Trophoblast cell (in vitro differentiated cells and primary cell): ENCODE results near the gene EFNA5.

ENCODE experiments used
- DNase-seq, 2 donors: peaks; one replicate each; pipeline ENCODE4 v3.0.0-alpha.2; 2016
- H2AFZ ChIP-seq: 2 replicates; pipeline ENCODE4 v1.6.1; 2013; ENCODE audit warnings: low read length, moderate library complexity, mild to moderate bottlenecking; ENCODE audit not compliant: insufficient read depth, poor library complexity
- H2AK5ac ChIP-seq: 2 replicates; pipeline ENCODE4 v1.6.1; 2013; ENCODE audit warnings: mild to moderate bottlenecking, low read length
- H2BK120ac ChIP-seq: 2 replicates; pipeline ENCODE4 v1.6.1; 2013; ENCODE audit warnings: low read length, mild to moderate bottlenecking, moderate library complexity; ENCODE audit not compliant: insufficient read depth, poor library complexity
- H2BK12ac ChIP-seq: 2 replicates; pipeline ENCODE4 v1.6.1; 2013; ENCODE audit warnings: mild to moderate bottlenecking, low read length, moderate library complexity
- H2BK5ac ChIP-seq: 2 replicates; pipeline ENCODE4 v1.6.1; 2013; ENCODE audit warnings: low read length, low read depth, moderate library complexity, mild to moderate bottlenecking; ENCODE audit not compliant: poor library complexity
- H3K14ac ChIP-seq: 2 replicates; pipeline ENCODE4 v1.6.1; 2013; ENCODE audit warnings: mild to moderate bottlenecking, low read length
- H3K18ac ChIP-seq: 2 replicates; pipeline ENCODE4 v1.6.1; 2013; ENCODE audit warnings: mild to moderate bottlenecking, low read length
- H3K23ac ChIP-seq: 2 replicates; pipeline ENCODE4 v1.6.1; 2013; ENCODE audit warnings: low read length
- H3K27ac ChIP-seq: 2 replicates; pipeline ENCODE4 v1.5.1; 2013; ENCODE audit warnings: low read depth, mild to moderate bottlenecking, inconsistent platforms, low read length, moderate library complexity
- H3K27me3 ChIP-seq: 2 replicates; pipeline ENCODE4 v1.6.1; 2013; ENCODE audit warnings: inconsistent platforms, mild to moderate bottlenecking, low read length, moderate library complexity; ENCODE audit not compliant: insufficient read depth
- H3K36me3 ChIP-seq, 2 experiments: 1 replicate in 1 of 2; 2 replicates in 1 of 2; pipeline ENCODE4 v1.6.1; 2013; ENCODE audit warnings: low read length in 2 of 2, mild to moderate bottlenecking in 2 of 2, moderate library complexity in 1 of 2; ENCODE audit not compliant: insufficient read depth in 2 of 2, control insufficient read depth in 1 of 2
- H3K4ac ChIP-seq: 2 replicates; pipeline ENCODE4 v1.6.1; 2013; ENCODE audit warnings: low read depth, mild to moderate bottlenecking, low read length, moderate library complexity
- H3K4me1 ChIP-seq, 2 experiments: 1 replicate in 1 of 2; 2 replicates in 1 of 2; pipeline ENCODE4 v1.6.1; 2013; ENCODE audit warnings: low read length in 2 of 2, mild to moderate bottlenecking in 2 of 2, moderate library complexity in 1 of 2; ENCODE audit not compliant: insufficient read depth in 2 of 2, control insufficient read depth in 1 of 2
- H3K4me2 ChIP-seq: 2 replicates; pipeline ENCODE4 v1.6.1; 2013; ENCODE audit warnings: inconsistent platforms, mild to moderate bottlenecking, low read length, moderate library complexity
- H3K4me3 ChIP-seq: 2 replicates; pipeline ENCODE4 v1.5.1; 2013; ENCODE audit warnings: mild to moderate bottlenecking, low read depth, low read length, inconsistent platforms
- H3K79me1 ChIP-seq: one replicate; pipeline ENCODE4 v1.6.1; 2013; ENCODE audit warnings: low read length
- H3K79me2 ChIP-seq: 2 replicates; pipeline ENCODE4 v1.6.1; 2013; ENCODE audit warnings: low read length, mild to moderate bottlenecking; ENCODE audit not compliant: control insufficient read depth, insufficient read depth, poor library complexity
- H3K9ac ChIP-seq: 2 replicates; pipeline ENCODE4 v1.6.1; 2013; ENCODE audit warnings: mild to moderate bottlenecking, low read length
- H3K9me3 ChIP-seq: 2 replicates; pipeline ENCODE4 v1.6.1; 2013; ENCODE audit warnings: low read depth, mild to moderate bottlenecking, control low read depth, inconsistent platforms, low read length; ENCODE audit not compliant: insufficient read depth
- H4K12ac ChIP-seq: 2 replicates; pipeline ENCODE4 v1.6.1; 2013; ENCODE audit warnings: low read depth, mild to moderate bottlenecking, low read length, moderate library complexity
- H4K8ac ChIP-seq: 2 replicates; pipeline ENCODE4 v1.6.1; 2013; ENCODE audit warnings: low read depth, mild to moderate bottlenecking, low read length, moderate library complexity
- H4K91ac ChIP-seq: one replicate; pipeline ENCODE4 v1.6.1; 2013; ENCODE audit warnings: low read depth, mild to moderate bottlenecking, low read length, moderate library complexity
- WGBS: extraction: QIAGEN DNeasy Blood & Tissue Kit; methylation state at CpG from one replicate; pipeline ENCODE4 v1.1.7; 2013; ENCODE audit warnings: missing lambda C conversion rate; ENCODE audit not compliant: insufficient read length, insufficient coverage; ENCODE audit errors: extremely low coverage; 5-methylcytosine and 5-hydroxymethylcytosine counted together

Gene EFNA5

GRCh38 chr5:107451028-107451427, 219.7 kb downstream of the EFNA5 start:
- H3K27ac ChIP-seq: no peak overlapping the region
- H3K23ac ChIP-seq: no peak overlapping the region
- H3K14ac ChIP-seq: no peak overlapping the region
- H3K9me3 ChIP-seq: no peaks in the 10 kb centered on the region
- H4K12ac ChIP-seq: no peak overlapping the region
- no peak overlapping the region for H3K4me3 ChIP-seq
- H2BK5ac ChIP-seq: no peak overlapping the region
- no peak overlapping the region for H3K18ac ChIP-seq
- no CpG with 5 or more reads among the region's 3 CpGs for WGBS
- H2AK5ac ChIP-seq: no peak overlapping the region
- no peak overlapping the region for H2AFZ ChIP-seq
- H3K36me3 ChIP-seq: no peaks in the 10 kb centered on the region
- peaks cover 0 to 3% of the 10 kb centered on the region in 2 experiments for H3K4me1 ChIP-seq
- no peak overlapping the region for H4K91ac ChIP-seq
- H4K8ac ChIP-seq: no peak overlapping the region
- H3K9ac ChIP-seq: no peak overlapping the region
- no peak overlapping the region for H3K4ac ChIP-seq
- H3K4me2 ChIP-seq: no peak overlapping the region
- H3K27me3 ChIP-seq: no peaks in the 10 kb centered on the region
- H2BK120ac ChIP-seq: no peak overlapping the region
- H3K79me1 ChIP-seq: peaks cover 6% of the 10 kb centered on the region
- H2BK12ac ChIP-seq: no peak overlapping the region
- no peak for DNase-seq
- no peaks in the 10 kb centered on the region for H3K79me2 ChIP-seq

- Histone ChIP-seq H4K12ac (no peak overlapping the region), H2BK12ac (no peak overlapping the region), H3K4me3 (no peak overlapping the region), H3K27me3 (no peaks in the 10 kb centered on the region), H3K14ac (no peak overlapping the region), H4K91ac (no peak overlapping the region), H3K9ac (no peak overlapping the region), H3K79me2 (no peaks in the 10 kb centered on the region), H3K18ac (no peak overlapping the region), H3K4me2 (no peak overlapping the region), H3K4me1 (peaks cover 0 to 3% of the 10 kb centered on the region in 2 experiments), H3K9me3 (no peaks in the 10 kb centered on the region), H2BK5ac (no peak overlapping the region), H2AFZ (no peak overlapping the region), H4K8ac (no peak overlapping the region), H2BK120ac (no peak overlapping the region), H2AK5ac (no peak overlapping the region), H3K23ac (no peak overlapping the region), H3K27ac (no peak overlapping the region), H3K79me1 (peaks cover 5% of the 10 kb centered on the region), H3K36me3 (no peaks in the 10 kb centered on the region), H3K4ac (no peak overlapping the region)
- whole genome bisulfite sequencing: no CpG with 5 or more reads among the region's 3 CpGs
- no peak for DNase-seq
Observed at GRCh38 chr5:107450531-107450930, 220.2 kb downstream of the EFNA5 start.

GRCh38 chr5:107449369-107449768, 221.4 kb downstream of the EFNA5 start:
- H3K27me3 ChIP-seq: no peaks in the 10 kb centered on the region
- DNase-seq: no peak

GRCh38 chr5:107447587-107447986, 223.2 kb downstream of the EFNA5 start:
- no peak overlapping the region for H3K4me3 ChIP-seq
- H3K27me3 ChIP-seq: no peaks in the 10 kb centered on the region
- no peak overlapping the region for H3K18ac ChIP-seq
- no peak overlapping the region for H2AFZ ChIP-seq
- no peak overlapping the region for H2BK12ac ChIP-seq
- H3K4me1 ChIP-seq: no peaks in the 10 kb centered on the region
- no peak overlapping the region for H2AK5ac ChIP-seq
- no peak overlapping the region for H4K91ac ChIP-seq
- H4K12ac ChIP-seq: no peak overlapping the region
- no peak overlapping the region for H3K9ac ChIP-seq
- H3K79me2 ChIP-seq: no peaks in the 10 kb centered on the region
- H2BK120ac ChIP-seq: no peak overlapping the region
- H4K8ac ChIP-seq: no peak overlapping the region
- H3K27ac ChIP-seq: no peak overlapping the region
- H3K4me2 ChIP-seq: no peak overlapping the region
- DNase-seq: no peak
- peaks cover 3% of the 10 kb centered on the region for H3K79me1 ChIP-seq
- no CpG with 5 or more reads among the region's 6 CpGs for WGBS
- no peaks in the 10 kb centered on the region for H3K9me3 ChIP-seq
- H3K23ac ChIP-seq: no peak overlapping the region
- H3K14ac ChIP-seq: no peak overlapping the region
- no peak overlapping the region for H2BK5ac ChIP-seq
- H3K4ac ChIP-seq: no peak overlapping the region
- H3K36me3 ChIP-seq: no peaks in the 10 kb centered on the region

More at GRCh38 chr5:107449369-107449768, 221.4 kb downstream of the EFNA5 start:
- Histone ChIP-seq H2BK5ac (no peak overlapping the region), H3K23ac (no peak overlapping the region), H3K79me1 (peaks cover 3% of the 10 kb centered on the region), H3K4me2 (no peak overlapping the region), H3K9ac (no peak overlapping the region), H4K91ac (no peak overlapping the region), H3K36me3 (no peaks in the 10 kb centered on the region), H2AK5ac (no peak overlapping the region), H2BK12ac (no peak overlapping the region), H3K4ac (no peak overlapping the region), H3K4me1 (no peaks in the 10 kb centered on the region), H3K9me3 (no peaks in the 10 kb centered on the region), H4K12ac (no peak overlapping the region), H4K8ac (no peak overlapping the region), H3K18ac (no peak overlapping the region), H3K27ac (no peak overlapping the region), H2BK120ac (no peak overlapping the region), H2AFZ (no peak overlapping the region), H3K14ac (no peak overlapping the region), H3K79me2 (no peaks in the 10 kb centered on the region), H3K4me3 (no peak overlapping the region)
- no CpG with 5 or more reads among the region's 3 CpGs for WGBS
